ENCODE data around the gene APOA1. TPM values are rescaled to one million over a fixed set of nuclear protein-coding genes. Genes with fewer than 3 reads are reported as not detected.

Gene APOA1
- total RNA-seq, 2 experiments from 2014 or later = 0.47 to 0.77 TPM

DNA sequence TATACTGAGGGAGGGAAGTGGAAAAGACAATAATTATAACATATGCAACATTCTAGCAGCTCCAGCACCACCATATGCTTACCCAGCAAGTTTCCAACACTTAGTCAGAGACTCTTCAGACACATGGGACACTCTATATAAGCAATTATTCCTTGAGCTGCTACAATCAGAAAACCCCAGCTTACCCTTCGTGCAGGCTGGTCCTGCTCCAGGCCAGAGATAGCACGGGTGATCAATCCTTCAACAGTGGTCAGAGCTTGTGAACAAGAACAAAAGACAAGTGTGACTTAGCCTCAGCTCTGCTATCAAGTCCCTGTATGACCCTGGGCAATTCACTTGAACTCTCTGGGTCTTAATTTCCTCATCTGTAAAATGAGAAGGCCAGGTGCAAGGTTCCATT, 51.1 kb downstream of the APOA1 start:
- CTCF ChIA-PET = no interaction called here
- no peak for DNase-seq
- no peak overlapping the region for H3K4me3 ChIP-seq (ENCODE audit: low read length)
- Mint-ChIP-seq H3K4me3 (peak overlapping the region; percentile 94), H3K27ac (peak overlapping the region; percentile 96), H3K27me3 (no peaks in the 10 kb centered on the region), H3K36me3 (ENCODE audit: low read depth) (peaks cover 69% of the 10 kb centered on the region), H3K4me1 (ENCODE audit: low read depth) (peaks cover 51% of the 10 kb centered on the region), H3K9me3 (no peaks in the 10 kb centered on the region)
- intact Hi-C loops (cut with DNase I, micrococcal nuclease) = loop anchor here (1.0 to 5.0 kb wide), 4 partner anchors 11 to 541 kb away; partner anchors contain the start of genes CEP164 (in 1 of the 2), PCSK7 (in 1 of the 2) and RNF214 (in 1 of the 2)
- peaks cover 42% of the 10 kb centered on the region for H3K4me1 ChIP-seq (ENCODE audit: insufficient read depth, low read length)
- no peak overlapping the region for H3K27ac ChIP-seq (ENCODE audit: low read depth in 1 of 2, low read length in 2 of 2)
- H3K27me3 ChIP-seq (ENCODE audit: control insufficient read depth in 1 of 2, insufficient read depth in 2 of 2, low read length in 2 of 2) = no peaks in the 10 kb centered on the region
- no peaks in the 10 kb centered on the region for H3K9me3 ChIP-seq (ENCODE audit: control insufficient read depth in 1 of 2, insufficient read depth in 1 of 2, low read length in 2 of 2)
- POLR2A ChIA-PET = interaction anchor here (0.8 to 3.0 kb wide), 4 partner anchors 13 to 359 kb away, joined by 3 to 64 read pairs (median 16); partner anchors contain the start of gene BUD13
- no peak for ATAC-seq (ENCODE audit: poor library complexity)
- peaks cover 51% of the 10 kb centered on the region for H3K36me3 ChIP-seq (ENCODE audit: insufficient read depth, low read length)
- TF ChIP-seq, protein P1, sequence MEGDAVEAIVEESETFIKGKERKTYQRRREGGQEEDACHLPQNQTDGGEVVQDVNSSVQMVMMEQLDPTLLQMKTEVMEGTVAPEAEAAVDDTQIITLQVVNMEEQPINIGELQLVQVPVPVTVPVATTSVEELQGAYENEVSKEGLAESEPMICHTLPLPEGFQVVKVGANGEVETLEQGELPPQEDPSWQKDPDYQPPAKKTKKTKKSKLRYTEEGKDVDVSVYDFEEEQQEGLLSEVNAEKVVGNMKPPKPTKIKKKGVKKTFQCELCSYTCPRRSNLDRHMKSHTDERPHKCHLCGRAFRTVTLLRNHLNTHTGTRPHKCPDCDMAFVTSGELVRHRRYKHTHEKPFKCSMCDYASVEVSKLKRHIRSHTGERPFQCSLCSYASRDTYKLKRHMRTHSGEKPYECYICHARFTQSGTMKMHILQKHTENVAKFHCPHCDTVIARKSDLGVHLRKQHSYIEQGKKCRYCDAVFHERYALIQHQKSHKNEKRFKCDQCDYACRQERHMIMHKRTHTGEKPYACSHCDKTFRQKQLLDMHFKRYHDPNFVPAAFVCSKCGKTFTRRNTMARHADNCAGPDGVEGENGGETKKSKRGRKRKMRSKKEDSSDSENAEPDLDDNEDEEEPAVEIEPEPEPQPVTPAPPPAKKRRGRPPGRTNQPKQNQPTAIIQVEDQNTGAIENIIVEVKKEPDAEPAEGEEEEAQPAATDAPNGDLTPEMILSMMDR (IDR thresholded peaks at IDR 0.05) = no peak

Other genes with a start within 250 kb of the APOA1 start
- gene BUD13, start 64.6 kb downstream of the APOA1 start, total RNA-seq = 10 to 100 TPM in 1 of 2 experiments, 1 to 10 TPM in 1; 9.2 to 10.1 TPM
- 100 to 1,000 TPM; 117 to 118 TPM for gene ZPR1, start 49.6 kb downstream of the APOA1 start, total RNA-seq
- not detected for gene APOA5, start 45.7 kb downstream of the APOA1 start, total RNA-seq
- gene APOA4, start 14.3 kb downstream of the APOA1 start, total RNA-seq = not detected
- not detected for gene APOC3, start 7.7 kb downstream of the APOA1 start, total RNA-seq

Data from CD4-positive, alpha-beta T cell (primary cell).